H9 (cell line): ENCODE measurements around the gene MGAT5. TPM values are rescaled to one million over a fixed set of nuclear protein-coding genes. Genes with fewer than 3 reads are reported as not detected.

ENCODE experiments used
- DNase-seq: peaks from one replicate; pipeline ENCODE4 v3.0.0-alpha.2; 2017
- H2AFZ ChIP-seq: one replicate; pipeline ENCODE4 v1.6.1; 2013; ENCODE audit warnings: mild to moderate bottlenecking, low read length, control low read depth, moderate library complexity
- H2AK5ac ChIP-seq: 2 replicates; pipeline ENCODE4 v1.6.1; 2013; ENCODE audit warnings: low read length, control low read depth, mixed read lengths; ENCODE audit not compliant: insufficient read length
- H2BK120ac ChIP-seq: one replicate; pipeline ENCODE4 v1.6.1; 2013; ENCODE audit warnings: low read depth, mild to moderate bottlenecking, low read length, control low read depth, inconsistent platforms; ENCODE audit not compliant: poor library complexity, severe bottlenecking
- H2BK12ac ChIP-seq: 2 replicates; pipeline ENCODE4 v1.6.1; 2013; ENCODE audit warnings: low read length, control low read depth, mixed read lengths, low read depth; ENCODE audit not compliant: insufficient read length
- H2BK15ac ChIP-seq: 2 replicates; pipeline ENCODE4 v1.6.1; 2013; ENCODE audit warnings: low read depth, low read length, control low read depth
- H2BK20ac ChIP-seq: one replicate; pipeline ENCODE4 v1.6.1; 2013; ENCODE audit warnings: low read depth, mild to moderate bottlenecking, low read length, control low read depth, inconsistent platforms; ENCODE audit not compliant: poor library complexity, severe bottlenecking
- H2BK5ac ChIP-seq: 2 replicates; pipeline ENCODE4 v1.6.1; 2013; ENCODE audit warnings: low read length, control low read depth, mixed read lengths; ENCODE audit not compliant: insufficient read length
- H3K14ac ChIP-seq: 2 replicates; pipeline ENCODE4 v1.6.1; 2013; ENCODE audit warnings: low read length, control low read depth; ENCODE audit not compliant: insufficient read depth
- H3K18ac ChIP-seq: 2 replicates; pipeline ENCODE4 v1.6.1; 2013; ENCODE audit warnings: low read depth, mild to moderate bottlenecking, mixed read lengths, low read length, control low read depth; ENCODE audit not compliant: insufficient read length
- H3K23ac ChIP-seq: 2 replicates; pipeline ENCODE4 v1.6.1; 2013; ENCODE audit warnings: low read length, control low read depth, mixed read lengths, low read depth; ENCODE audit not compliant: insufficient read length
- H3K23me2 ChIP-seq: 2 replicates; pipeline ENCODE4 v1.6.1; 2013; ENCODE audit warnings: low read depth, mild to moderate bottlenecking, mixed read lengths, low read length, control low read depth; ENCODE audit not compliant: insufficient read length, poor library complexity, severe bottlenecking
- H3K27ac ChIP-seq: 2 replicates; pipeline ENCODE4 v1.5.1; 2013; ENCODE audit warnings: low read length, control low read depth, mixed read lengths, low read depth; ENCODE audit not compliant: insufficient read length
- H3K27me3 ChIP-seq: 2 replicates; pipeline ENCODE4 v1.6.1; 2013; ENCODE audit warnings: low read length, control low read depth, inconsistent platforms; ENCODE audit not compliant: insufficient read depth
- H3K4ac ChIP-seq: 2 replicates; pipeline ENCODE4 v1.6.1; 2013; ENCODE audit warnings: low read depth, mild to moderate bottlenecking, control low read depth, inconsistent platforms, low read length, moderate library complexity
- H3K4me1 ChIP-seq: 2 replicates; pipeline ENCODE4 v1.6.1; 2013; ENCODE audit warnings: low read length, control low read depth, inconsistent platforms; ENCODE audit not compliant: insufficient read depth
- H3K4me2 ChIP-seq: 2 replicates; pipeline ENCODE4 v1.6.1; 2013; ENCODE audit warnings: low read length, control low read depth, mixed read lengths; ENCODE audit not compliant: insufficient read length, insufficient read depth
- H3K56ac ChIP-seq: 2 replicates; pipeline ENCODE4 v1.6.1; 2013; ENCODE audit warnings: low read depth, mild to moderate bottlenecking, mixed read lengths, low read length, control low read depth; ENCODE audit not compliant: insufficient read length
- H3K79me1 ChIP-seq: 2 replicates; pipeline ENCODE4 v1.6.1; 2013; ENCODE audit warnings: low read depth, mild to moderate bottlenecking, moderate library complexity, low read length, control low read depth, inconsistent platforms; ENCODE audit not compliant: insufficient read depth, poor library complexity, severe bottlenecking
- H3K79me2 ChIP-seq: 2 replicates; pipeline ENCODE4 v1.6.1; 2013; ENCODE audit warnings: low read length, control low read depth, inconsistent platforms; ENCODE audit not compliant: insufficient read depth
- H3K9ac ChIP-seq: 2 replicates; pipeline ENCODE4 v1.6.1; 2013; ENCODE audit warnings: low read length, control low read depth, mixed read lengths; ENCODE audit not compliant: insufficient read length; ENCODE audit errors: extremely low read depth
- H3K9me3 ChIP-seq: one replicate; pipeline ENCODE4 v1.6.1; 2013; ENCODE audit warnings: low read depth, low read length, inconsistent platforms; ENCODE audit not compliant: control insufficient read depth
- H3T11ph ChIP-seq: one replicate; pipeline ENCODE4 v1.6.1; 2013; ENCODE audit warnings: mild to moderate bottlenecking, low read length, control low read depth, inconsistent platforms
- H4K20me1 ChIP-seq: one replicate; pipeline ENCODE4 v1.6.1; 2013; ENCODE audit not compliant: control insufficient read depth, insufficient read length, insufficient read depth
- H4K5ac ChIP-seq: 2 replicates; pipeline ENCODE4 v1.6.1; 2013; ENCODE audit warnings: low read depth, mild to moderate bottlenecking, mixed read lengths, low read length, control low read depth; ENCODE audit not compliant: insufficient read length
- H4K8ac ChIP-seq: replicated peaks from 2 replicates; pipeline ENCODE4 v1.6.1; 2013; ENCODE audit warnings: low read length, control low read depth, mixed read lengths, low read depth; ENCODE audit not compliant: insufficient read length
- H4K91ac ChIP-seq: 2 replicates; pipeline ENCODE4 v1.6.1; 2013; ENCODE audit warnings: low read depth, mild to moderate bottlenecking, moderate library complexity, mixed read lengths, low read length, control low read depth; ENCODE audit not compliant: insufficient read length
- H3K27ac Mint-ChIP-seq, 3 experiments: 2 replicates in 2 of 3; 3 replicates in 1 of 3; pipeline ENCODE4 v1.8.0; 2020 to 2021; ENCODE audit warnings: mixed read lengths in 3 of 3, mild to moderate bottlenecking in 1 of 3, moderate library complexity in 1 of 3
- H3K27me3 Mint-ChIP-seq: 2 replicates; pipeline ENCODE4 v1.8.0; 2021; ENCODE audit warnings: low read depth, mild to moderate bottlenecking, moderate library complexity, mixed read lengths
- H3K36me3 Mint-ChIP-seq, 3 experiments: 2 replicates in 2 of 3; 3 replicates in 1 of 3; pipeline ENCODE4 v1.8.0; 2020 to 2021; ENCODE audit warnings: low read depth in 3 of 3, mixed read lengths in 3 of 3; ENCODE audit not compliant: insufficient read depth in 1 of 3
- H3K4me1 Mint-ChIP-seq, 2 experiments: 2 replicates each; pipeline ENCODE4 v1.8.0; 2020; ENCODE audit warnings: mixed read lengths in 2 of 2
- H3K4me3 Mint-ChIP-seq, 2 experiments: 2 replicates in 1 of 2; 3 replicates in 1 of 2; pipeline ENCODE4 v1.8.0; 2020 to 2021; ENCODE audit warnings: mild to moderate bottlenecking in 2 of 2, mixed read lengths in 2 of 2, moderate library complexity in 1 of 2
- H3K9me3 Mint-ChIP-seq, 2 experiments: 2 replicates in 1 of 2; 3 replicates in 1 of 2; pipeline ENCODE4 v1.8.0; 2020; ENCODE audit warnings: mild to moderate bottlenecking in 2 of 2, mixed read lengths in 2 of 2, moderate library complexity in 1 of 2
- CTCF ChIP-seq: fragments of 200-600 bp; sonication (generic); conservative IDR thresholded peaks from 3 replicates; pipeline ENCODE4 v1.8.0; 2021; ENCODE audit warnings: antibody characterized with exemption, mild to moderate bottlenecking
- WGBS: extraction: QIAGEN DNeasy Blood & Tissue Kit; methylation state at CpG from one replicate; pipeline ENCODE4 v1.1.7; 2013; ENCODE audit warnings: missing lambda C conversion rate, low lambda C conversion rate, mixed read lengths; ENCODE audit not compliant: insufficient read length; ENCODE audit errors: extremely low coverage; 5-methylcytosine and 5-hydroxymethylcytosine counted together
- total RNA-seq: library from RNA; stranded (reverse); gene quantifications from 2 replicates; pipeline ENCODE4 v1.2.1, GENCODE V29; 2021

The MGAT5 gene
- total RNA-seq, 1 experiment from 2014 or later, result 25.7 TPM

GRCh38 chr2:134455426-134455825, 201.6 kb downstream of the MGAT5 start:
- H3K4me1 ChIP-seq, result no peaks in the 10 kb centered on the region
- no peaks in the 10 kb centered on the region for H3K79me2 ChIP-seq
- no peak overlapping the region for H2AK5ac ChIP-seq
- no peak overlapping the region for H3K18ac ChIP-seq
- H4K5ac ChIP-seq, result no peak overlapping the region
- H3K36me3 Mint-ChIP-seq, result no peaks in the 10 kb centered on the region; a peak in 1 of 7 replicates
- H3K4me2 ChIP-seq, result no peak overlapping the region
- H4K91ac ChIP-seq, result no peak overlapping the region
- H3K9ac ChIP-seq, result no peak overlapping the region
- H2BK120ac ChIP-seq, result no peak overlapping the region
- H3K9me3 Mint-ChIP-seq, result no peaks in the 10 kb centered on the region
- H3K23ac ChIP-seq, result no peak overlapping the region
- no peak overlapping the region for H3K4ac ChIP-seq
- no peak overlapping the region for H2BK5ac ChIP-seq
- H4K20me1 ChIP-seq, result no peaks in the 10 kb centered on the region
- H3K14ac ChIP-seq, result no peak overlapping the region; the same call in 1 of the 2 replicates
- H4K8ac ChIP-seq, result no peak overlapping the region
- H3K27me3 ChIP-seq, result no peaks in the 10 kb centered on the region
- no peak overlapping the region for H3K56ac ChIP-seq
- no peak for DNase-seq
- H3K9me3 ChIP-seq, result no peaks in the 10 kb centered on the region
- no peak overlapping the region for H3K4me3 Mint-ChIP-seq
- no peaks in the 10 kb centered on the region for H3K23me2 ChIP-seq
- H3K79me1 ChIP-seq, result no peaks in the 10 kb centered on the region
- H2BK20ac ChIP-seq, result no peak overlapping the region
- peaks cover 2% of the 10 kb centered on the region; the same call in 1 of the 2 replicates for H3K27me3 Mint-ChIP-seq
- peaks cover 15 to 16% of the 10 kb centered on the region in 2 experiments for H3K4me1 Mint-ChIP-seq
- no peak overlapping the region for H2BK12ac ChIP-seq
- H3T11ph ChIP-seq, result no peak overlapping the region
- no peak for TF ChIP-seq CTCF
- no peak overlapping the region for H2AFZ ChIP-seq
- no CpG with 5 or more reads among the region's 10 CpGs for WGBS
- H3K27ac Mint-ChIP-seq, result no peak overlapping the region; a peak in 1 of 7 replicates
- H3K27ac ChIP-seq, result no peak overlapping the region
- H2BK15ac ChIP-seq, result no peak overlapping the region
